HCT116 (cell line): ENCODE measurements around the gene MSRB2.

Source experiments
- ATF3 ChIP-seq: IDR thresholded peaks from 2 replicates; pipeline ENCODE4 v1.6.1; 2012
- EZH2 ChIP-seq: fragments of 200-600 bp; sonication (generic); IDR thresholded peaks from 2 replicates; pipeline ENCODE4 v1.6.1; 2017; ENCODE audit warnings: antibody characterized with exemption, mixed run types
- REST ChIP-seq: IDR thresholded peaks from 2 replicates; pipeline ENCODE4 v1.6.1; 2012; ENCODE audit warnings: low read depth

- TF ChIP-seq EZH2 (no peak), REST (no peak), ATF3 (no peak)
These were observed 26.2 kb upstream of the MSRB2 start for GRCh38 chr10:23069019-23069815.
